G401.6 (cell line): ENCODE data around the gene STAT5B.
"Not testable (repeated sequence)": the region's sequence is repeated elsewhere in the genome, so short reads cannot be mapped to it uniquely, and the experiment has no call there.

Experiments
- FAIRE-seq: peaks from 2 replicates; lab custom pipeline; 2012; peaks lifted over from hg19 to GRCh38; lab: Jason Lieb, UNC

The STAT5B gene

GRCh38 chr17:42193216-42193968 is 82.8 kb downstream of the STAT5B start:
- FAIRE-seq, result no peak

GRCh38 chr17:42192189-42193126 is 83.7 kb downstream of the STAT5B start:
- no peak for FAIRE-seq

- FAIRE-seq, result no peak
These were observed 84.9 kb downstream of the STAT5B start for GRCh38 chr17:42191275-42191608.

- FAIRE-seq, result no peak
These were observed 85.5 kb downstream of the STAT5B start for GRCh38 chr17:42190491-42191274.

- no peak for FAIRE-seq
These were observed 86.6 kb downstream of the STAT5B start for GRCh38 chr17:42189651-42189965.

GRCh38 chr17:42188749-42189650 is 87.2 kb downstream of the STAT5B start:
- no peak for FAIRE-seq

GRCh38 chr17:42187833-42188232 is 88.4 kb downstream of the STAT5B start:
- FAIRE-seq, result no peak

- not testable (repeated sequence) for FAIRE-seq
These were observed 90.0 kb downstream of the STAT5B start for GRCh38 chr17:42186191-42186590.

GRCh38 chr17:42185621-42185930 is 90.6 kb downstream of the STAT5B start:
- FAIRE-seq, result no peak

- no peak for FAIRE-seq
These were observed 91.2 kb downstream of the STAT5B start, which contains the start of gene HCRT for GRCh38 chr17:42184713-42185620. HCRT (minus strand) TSS chr17:42185452; CDS start chr17:42185365, 87 bp downstream.

- FAIRE-seq, result no peak
These were observed 92.2 kb downstream of the STAT5B start for GRCh38 chr17:42183741-42184711.

- no peak for FAIRE-seq
These were observed 93.1 kb downstream of the STAT5B start for GRCh38 chr17:42182927-42183734.

GRCh38 chr17:42181851-42182207 is 94.4 kb downstream of the STAT5B start:
- FAIRE-seq, result no peak

GRCh38 chr17:42180922-42181850 is 95.0 kb downstream of the STAT5B start, which contains the start of gene KCNH4:
KCNH4 (minus strand) TSS chr17:42181142; CDS start chr17:42180945, 197 bp downstream.
- FAIRE-seq, result no peak

- no peak for FAIRE-seq
These were observed 95.7 kb downstream of the STAT5B start for GRCh38 chr17:42180411-42180921.

- FAIRE-seq, result no peak
These were observed 96.2 kb downstream of the STAT5B start for GRCh38 chr17:42179911-42180410.

- no peak for FAIRE-seq
These were observed 96.9 kb downstream of the STAT5B start for GRCh38 chr17:42179335-42179734.
